Glutamatergic neuron (in vitro differentiated cells): ENCODE data around the gene UNC79. TPM values are rescaled to one million over a fixed set of nuclear protein-coding genes. Genes with fewer than 3 reads are reported as not detected.

Experiments used
- DNase-seq: peaks from one replicate; pipeline ENCODE4 v3.0.0; 2022
- H3K27ac Mint-ChIP-seq: one replicate; pipeline ENCODE4 v1.8.0; 2020; ENCODE audit warnings: mild to moderate bottlenecking, mixed read lengths, inconsistent platforms; ENCODE audit not compliant: unreplicated experiment
- H3K27me3 Mint-ChIP-seq: one replicate; pipeline ENCODE4 v1.8.0; 2020; ENCODE audit warnings: mild to moderate bottlenecking, moderate library complexity, mixed read lengths, inconsistent platforms; ENCODE audit not compliant: unreplicated experiment
- H3K36me3 Mint-ChIP-seq: one replicate; pipeline ENCODE4 v1.8.0; 2020; ENCODE audit warnings: mild to moderate bottlenecking, mixed read lengths, inconsistent platforms; ENCODE audit not compliant: unreplicated experiment
- H3K4me1 Mint-ChIP-seq: one replicate; pipeline ENCODE4 v1.8.0; 2020; ENCODE audit warnings: mild to moderate bottlenecking, low read depth, mixed read lengths, inconsistent platforms; ENCODE audit not compliant: unreplicated experiment
- H3K4me3 Mint-ChIP-seq: one replicate; pipeline ENCODE4 v1.8.0; 2020; ENCODE audit warnings: mild to moderate bottlenecking, mixed read lengths, inconsistent platforms; ENCODE audit not compliant: unreplicated experiment
- H3K9me3 Mint-ChIP-seq: one replicate; pipeline ENCODE4 v1.8.0; 2020; ENCODE audit warnings: mild to moderate bottlenecking, moderate library complexity, mixed read lengths, inconsistent platforms; ENCODE audit not compliant: unreplicated experiment
- total RNA-seq: library from RNA; stranded (reverse); fragmentation: NEBNext Ultra II Directional; extraction: Animal tissue kit (Norgen Biotek cat#: 25700); gene quantifications from one replicate; pipeline ENCODE4 v1.2.1, GENCODE V29; 2021; ENCODE audit not compliant: unreplicated experiment
- TF ChIP-seq, protein P1 (sequence below): fragments of 200-600 bp; sonication (generic); IDR thresholded peaks from one replicate; pipeline ENCODE4 v1.5.0; 2021; ENCODE audit not compliant: partially characterized antibody, unreplicated experiment

UNC79 gene
- total RNA-seq, 1 donor from 2014 or later: 29.5 TPM

DNA sequence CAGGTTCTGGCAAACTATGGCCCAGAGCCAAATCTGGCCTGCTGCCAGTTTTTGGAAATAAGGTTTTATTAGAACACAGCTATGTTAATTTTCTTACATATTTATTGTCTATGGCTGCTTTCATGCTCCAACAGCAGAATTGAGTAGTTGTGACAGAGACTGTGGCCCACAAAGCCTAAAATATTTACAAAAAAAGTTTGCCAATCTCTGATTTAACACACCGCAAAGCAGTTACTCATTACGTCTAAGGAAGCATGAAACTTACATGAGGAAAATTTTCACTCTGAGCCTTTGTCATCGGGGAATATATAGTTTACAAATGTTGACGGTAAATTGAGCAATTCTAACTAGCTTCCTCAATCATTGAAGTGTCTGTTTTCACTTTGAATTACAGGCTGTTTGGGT, 96.5 kb downstream of the UNC79 start:
- H3K4me3 Mint-ChIP-seq: no peak overlapping the region
- no peaks in the 10 kb centered on the region for H3K4me1 Mint-ChIP-seq
- no peaks in the 10 kb centered on the region for H3K27me3 Mint-ChIP-seq
- no peak overlapping the region for H3K27ac Mint-ChIP-seq
- TF ChIP-seq, protein P1, sequence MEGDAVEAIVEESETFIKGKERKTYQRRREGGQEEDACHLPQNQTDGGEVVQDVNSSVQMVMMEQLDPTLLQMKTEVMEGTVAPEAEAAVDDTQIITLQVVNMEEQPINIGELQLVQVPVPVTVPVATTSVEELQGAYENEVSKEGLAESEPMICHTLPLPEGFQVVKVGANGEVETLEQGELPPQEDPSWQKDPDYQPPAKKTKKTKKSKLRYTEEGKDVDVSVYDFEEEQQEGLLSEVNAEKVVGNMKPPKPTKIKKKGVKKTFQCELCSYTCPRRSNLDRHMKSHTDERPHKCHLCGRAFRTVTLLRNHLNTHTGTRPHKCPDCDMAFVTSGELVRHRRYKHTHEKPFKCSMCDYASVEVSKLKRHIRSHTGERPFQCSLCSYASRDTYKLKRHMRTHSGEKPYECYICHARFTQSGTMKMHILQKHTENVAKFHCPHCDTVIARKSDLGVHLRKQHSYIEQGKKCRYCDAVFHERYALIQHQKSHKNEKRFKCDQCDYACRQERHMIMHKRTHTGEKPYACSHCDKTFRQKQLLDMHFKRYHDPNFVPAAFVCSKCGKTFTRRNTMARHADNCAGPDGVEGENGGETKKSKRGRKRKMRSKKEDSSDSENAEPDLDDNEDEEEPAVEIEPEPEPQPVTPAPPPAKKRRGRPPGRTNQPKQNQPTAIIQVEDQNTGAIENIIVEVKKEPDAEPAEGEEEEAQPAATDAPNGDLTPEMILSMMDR: no peak
- peaks cover 2% of the 10 kb centered on the region for H3K9me3 Mint-ChIP-seq
- H3K36me3 Mint-ChIP-seq: no peaks in the 10 kb centered on the region
- DNase-seq: no peak

DNA sequence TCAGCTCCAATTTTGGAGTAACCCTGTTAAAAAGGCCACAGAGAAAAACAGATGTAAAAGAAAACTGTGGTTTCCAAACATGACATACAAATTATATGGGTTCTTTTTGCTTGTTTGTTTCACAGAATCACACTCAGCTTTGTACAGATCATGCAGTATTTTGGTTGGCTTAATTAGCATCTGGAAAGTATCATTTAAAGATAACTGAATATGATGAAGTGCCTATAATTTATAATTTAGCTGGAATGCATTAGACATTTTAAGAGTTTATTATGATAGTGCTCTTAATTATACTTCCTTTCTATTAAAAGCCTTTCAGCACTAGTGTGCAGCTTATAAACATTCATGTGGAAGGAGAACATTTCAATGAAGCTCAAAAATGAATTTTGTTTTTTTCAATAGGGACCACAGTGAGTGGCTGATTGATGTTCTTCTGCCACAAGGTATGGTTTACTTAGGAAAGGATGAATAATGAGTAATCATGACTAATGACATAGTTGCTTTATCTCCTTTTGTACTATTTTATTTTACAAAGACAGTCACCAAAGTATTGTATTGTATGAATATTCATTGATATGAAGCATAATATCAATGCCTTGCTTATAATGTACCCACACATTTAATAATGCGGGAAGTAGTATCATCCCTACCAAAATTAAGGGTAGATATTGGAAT, 98.3 kb downstream of the UNC79 start:
- no peak overlapping the region for H3K4me3 Mint-ChIP-seq
- no peak for DNase-seq
- H3K27ac Mint-ChIP-seq: no peak overlapping the region
- TF ChIP-seq, protein P1: no peak
- H3K9me3 Mint-ChIP-seq: peaks cover 2% of the 10 kb centered on the region
- no peaks in the 10 kb centered on the region for H3K4me1 Mint-ChIP-seq
- no peaks in the 10 kb centered on the region for H3K27me3 Mint-ChIP-seq
- H3K36me3 Mint-ChIP-seq: no peaks in the 10 kb centered on the region

DNA sequence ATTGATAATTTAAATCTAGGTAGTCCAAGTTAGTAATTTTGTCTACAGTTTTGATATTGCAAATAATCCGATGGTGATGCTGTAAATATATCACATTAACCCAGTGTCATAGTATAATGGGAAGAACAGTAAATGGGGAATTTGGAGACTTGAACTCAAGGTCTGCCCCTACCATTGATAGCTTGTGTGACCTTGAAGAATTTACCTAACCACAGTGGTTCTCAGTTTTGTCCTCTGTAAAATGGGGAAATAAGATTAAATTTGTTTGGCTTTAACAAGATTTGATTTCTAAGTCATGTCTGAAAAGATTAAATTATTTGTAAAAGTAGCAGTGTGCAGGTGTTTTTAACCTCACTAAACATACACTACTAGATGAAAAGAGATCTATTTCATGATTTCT, 100.9 kb downstream of the UNC79 start:
- Mint-ChIP-seq H3K9me3 (peaks cover 2% of the 10 kb centered on the region), H3K36me3 (no peaks in the 10 kb centered on the region), H3K27ac (no peak overlapping the region), H3K4me1 (no peaks in the 10 kb centered on the region), H3K4me3 (no peak overlapping the region), H3K27me3 (no peaks in the 10 kb centered on the region)
- no peak for DNase-seq
- TF ChIP-seq, protein P1: no peak

DNA sequence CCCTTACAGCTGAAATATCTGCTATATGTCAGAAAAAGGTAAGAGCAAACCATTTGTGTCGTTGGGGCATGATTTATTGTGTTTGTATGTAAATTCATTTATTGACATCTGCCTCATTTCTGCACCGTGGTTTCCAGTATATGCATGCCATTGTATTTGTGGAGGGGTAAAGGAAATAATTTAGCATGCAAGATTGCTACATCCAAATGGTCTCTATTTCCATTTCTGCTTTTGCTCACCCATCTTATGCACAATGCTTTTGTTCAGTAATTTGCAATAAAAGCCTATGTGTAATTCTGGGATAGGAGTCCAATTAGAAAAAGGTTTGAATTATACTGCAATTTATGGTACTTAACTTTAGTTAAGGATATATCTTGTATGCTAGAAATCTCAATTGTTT, 101.8 kb downstream of the UNC79 start:
- TF ChIP-seq, protein P1: no peak
- H3K4me1 Mint-ChIP-seq: no peaks in the 10 kb centered on the region
- H3K27me3 Mint-ChIP-seq: no peaks in the 10 kb centered on the region
- H3K9me3 Mint-ChIP-seq: peaks cover 2% of the 10 kb centered on the region
- no peak overlapping the region for H3K4me3 Mint-ChIP-seq
- no peaks in the 10 kb centered on the region for H3K36me3 Mint-ChIP-seq
- no peak for DNase-seq
- no peak overlapping the region for H3K27ac Mint-ChIP-seq

DNA sequence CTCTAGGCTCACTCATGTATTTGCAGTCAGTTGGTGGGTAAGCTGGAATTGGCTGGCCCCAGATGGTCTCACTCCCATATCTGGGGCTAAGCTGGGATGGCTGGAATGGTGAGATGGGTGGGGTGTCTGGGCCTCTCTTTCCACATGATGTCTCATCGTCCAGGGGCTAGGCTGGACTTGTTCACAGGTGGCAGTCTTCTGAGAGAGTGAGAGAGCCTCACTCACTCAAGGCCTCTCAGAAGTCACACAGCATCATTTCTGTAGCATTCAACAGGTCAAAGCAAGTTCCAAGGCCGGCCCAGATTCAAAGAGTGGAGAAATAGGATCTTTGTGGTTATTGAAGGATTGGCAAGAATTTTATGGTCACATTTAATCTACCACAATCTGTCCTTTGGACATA, 102.7 kb downstream of the UNC79 start:
- Mint-ChIP-seq H3K36me3 (peaks cover 4% of the 10 kb centered on the region), H3K9me3 (peaks cover 2% of the 10 kb centered on the region), H3K27me3 (no peaks in the 10 kb centered on the region), H3K4me3 (no peak overlapping the region), H3K27ac (no peak overlapping the region), H3K4me1 (no peaks in the 10 kb centered on the region)
- DNase-seq: no peak
- TF ChIP-seq, protein P1: no peak
